ENCODE measurements around the gene SETD7. TPM values are rescaled to one million over a fixed set of nuclear protein-coding genes. Genes with fewer than 3 reads are reported as not detected.

The SETD7 gene
- total RNA-seq, 1 donor from 2014 or later = 51.8 TPM

DNA sequence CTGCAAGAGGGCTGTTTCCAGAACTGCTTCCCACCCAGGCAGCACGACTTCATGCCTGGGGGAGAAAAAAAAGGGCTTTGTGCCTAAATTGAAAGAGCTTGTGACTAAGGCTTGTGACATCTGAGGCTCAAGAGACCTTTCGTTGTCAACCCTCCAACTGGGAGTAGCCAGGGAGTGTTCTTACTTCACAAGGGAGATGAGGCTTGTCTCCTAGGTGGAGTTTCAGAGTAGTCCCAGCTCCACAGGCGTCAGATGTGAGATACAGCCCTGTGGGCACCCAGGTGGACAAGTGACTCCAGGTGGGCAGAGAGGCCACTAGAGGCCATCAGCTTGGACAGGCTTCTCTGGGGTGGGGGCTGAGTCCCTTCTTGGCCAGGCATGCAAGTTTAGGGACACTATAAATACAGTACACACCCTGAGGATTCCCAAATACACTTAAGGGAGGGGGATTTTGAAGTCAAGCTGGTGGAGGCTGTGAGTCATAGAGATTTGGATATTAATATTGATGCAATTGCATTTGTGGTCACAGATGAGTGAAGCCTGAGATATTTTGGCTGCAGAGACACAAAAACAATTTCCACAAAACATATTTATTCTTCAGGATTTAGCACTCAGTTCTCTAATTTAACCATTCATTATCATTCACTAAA, 40.1 kb upstream of the SETD7 start:
- intact Hi-C loops (cut with DNase I) = no loop called here
- H3K9me3 ChIP-seq = no peaks in the 10 kb centered on the region
- TF ChIP-seq POLR2AphosphoS5 (IDR thresholded peaks at IDR 0.05; ENCODE audit: insufficient read depth in 1 of 2, low read depth in 1 of 2) = no peak
- TF ChIP-seq, protein P1, sequence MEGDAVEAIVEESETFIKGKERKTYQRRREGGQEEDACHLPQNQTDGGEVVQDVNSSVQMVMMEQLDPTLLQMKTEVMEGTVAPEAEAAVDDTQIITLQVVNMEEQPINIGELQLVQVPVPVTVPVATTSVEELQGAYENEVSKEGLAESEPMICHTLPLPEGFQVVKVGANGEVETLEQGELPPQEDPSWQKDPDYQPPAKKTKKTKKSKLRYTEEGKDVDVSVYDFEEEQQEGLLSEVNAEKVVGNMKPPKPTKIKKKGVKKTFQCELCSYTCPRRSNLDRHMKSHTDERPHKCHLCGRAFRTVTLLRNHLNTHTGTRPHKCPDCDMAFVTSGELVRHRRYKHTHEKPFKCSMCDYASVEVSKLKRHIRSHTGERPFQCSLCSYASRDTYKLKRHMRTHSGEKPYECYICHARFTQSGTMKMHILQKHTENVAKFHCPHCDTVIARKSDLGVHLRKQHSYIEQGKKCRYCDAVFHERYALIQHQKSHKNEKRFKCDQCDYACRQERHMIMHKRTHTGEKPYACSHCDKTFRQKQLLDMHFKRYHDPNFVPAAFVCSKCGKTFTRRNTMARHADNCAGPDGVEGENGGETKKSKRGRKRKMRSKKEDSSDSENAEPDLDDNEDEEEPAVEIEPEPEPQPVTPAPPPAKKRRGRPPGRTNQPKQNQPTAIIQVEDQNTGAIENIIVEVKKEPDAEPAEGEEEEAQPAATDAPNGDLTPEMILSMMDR (IDR thresholded peaks at IDR 0.05) = no peak
- no peak for TF ChIP-seq POLR2A (IDR thresholded peaks at IDR 0.05)
- no peak overlapping the region for H3K27ac ChIP-seq
- no peaks in the 10 kb centered on the region for H3K36me3 ChIP-seq
- peaks cover 16% of the 10 kb centered on the region for H3K4me1 ChIP-seq
- no peaks in the 10 kb centered on the region for H3K27me3 ChIP-seq
- no peak overlapping the region for H3K4me3 ChIP-seq
- DNase-seq (ENCODE audit: extremely low spot score in 2 of 2) = no peak

- no peaks in the 10 kb centered on the region for H3K27me3 ChIP-seq
- H3K27ac ChIP-seq = no peak overlapping the region
- no peaks in the 10 kb centered on the region for H3K36me3 ChIP-seq
- intact Hi-C loops (cut with DNase I) = no loop called here
- no peak for DNase-seq (ENCODE audit: extremely low spot score in 2 of 2)
- H3K4me3 ChIP-seq = no peak overlapping the region
- peaks cover 16% of the 10 kb centered on the region for H3K4me1 ChIP-seq
- TF ChIP-seq POLR2AphosphoS5 (IDR thresholded peaks at IDR 0.05; ENCODE audit: insufficient read depth in 1 of 2, low read depth in 1 of 2) (no peak), POLR2A (IDR thresholded peaks at IDR 0.05) (no peak)
- TF ChIP-seq, protein P1 (IDR thresholded peaks at IDR 0.05) = no peak
- no peaks in the 10 kb centered on the region for H3K9me3 ChIP-seq
Observed at GRCh38 chr4:139594591-139595185, 38.7 kb upstream of the SETD7 start.

DNA sequence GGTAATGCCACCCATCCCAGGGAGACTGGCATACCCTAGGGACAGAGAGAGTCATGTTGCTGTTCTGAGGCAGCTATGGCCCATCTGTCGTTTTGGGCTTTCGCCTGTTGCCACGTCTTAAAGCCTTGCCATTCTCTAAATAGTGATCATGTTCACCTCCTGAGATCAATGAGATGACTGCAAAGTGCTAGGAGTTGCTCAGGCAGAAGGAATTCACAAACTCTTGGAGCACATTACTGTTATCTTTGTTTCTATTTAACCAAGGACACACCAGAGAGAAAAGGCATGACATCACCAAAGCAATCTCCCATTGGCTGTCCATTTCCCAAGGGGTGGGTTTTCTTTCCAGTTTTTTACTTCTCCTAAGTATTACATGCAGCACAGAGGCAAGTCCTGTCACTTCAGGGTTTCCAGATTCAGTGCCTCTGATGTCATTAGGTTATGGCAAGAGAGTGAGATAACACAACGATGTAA, 37.1 kb upstream of the SETD7 start:
- Histone ChIP-seq H3K27me3 (no peaks in the 10 kb centered on the region), H3K4me1 (peaks cover 16% of the 10 kb centered on the region), H3K27ac (no peak overlapping the region), H3K4me3 (no peak overlapping the region), H3K36me3 (no peaks in the 10 kb centered on the region), H3K9me3 (no peaks in the 10 kb centered on the region)
- TF ChIP-seq POLR2A (IDR thresholded peaks at IDR 0.05) (no peak), POLR2AphosphoS5 (IDR thresholded peaks at IDR 0.05; ENCODE audit: insufficient read depth in 1 of 2, low read depth in 1 of 2) (no peak)
- TF ChIP-seq, protein P1 (IDR thresholded peaks at IDR 0.05) = no peak
- intact Hi-C loops (cut with DNase I) = no loop called here
- no peak for DNase-seq (ENCODE audit: extremely low spot score in 2 of 2)

- no peaks in the 10 kb centered on the region for H3K9me3 ChIP-seq
- no peak overlapping the region for H3K27ac ChIP-seq
- intact Hi-C loops (cut with DNase I) = no loop called here
- no peak overlapping the region for H3K4me3 ChIP-seq
- H3K27me3 ChIP-seq = no peaks in the 10 kb centered on the region
- peaks cover 10% of the 10 kb centered on the region for H3K4me1 ChIP-seq
- no peak for DNase-seq (ENCODE audit: extremely low spot score in 2 of 2)
- H3K36me3 ChIP-seq = no peaks in the 10 kb centered on the region
- TF ChIP-seq, protein P1 (IDR thresholded peaks at IDR 0.05) = no peak
- no peak for TF ChIP-seq POLR2AphosphoS5 (IDR thresholded peaks at IDR 0.05; ENCODE audit: insufficient read depth in 1 of 2, low read depth in 1 of 2)
- no peak for TF ChIP-seq POLR2A (IDR thresholded peaks at IDR 0.05)
Observed at GRCh38 chr4:139589336-139590018, 33.5 kb upstream of the SETD7 start.

Data from vagina (tissue), 2 donors.